Stimulated activated naive CD4-positive, alpha-beta T cell treated with Interleukin-2 at 50 U/mL for 16 hours (primary cell): Measurements from ENCODE around the gene TPBGL.

Experiments
- DNase-seq: peaks from one replicate; lab custom pipeline; 2025; lab: John Stamatoyannopoulos, UW

The TPBGL gene

GRCh38 chr11:75240311-75241035 is at the start of gene TPBGL:
Gene TPBGL (plus strand): TSS chr11:75240774. CDS start chr11:75241050, 276 bp downstream.
- no peak for DNase-seq

- DNase-seq: no peak
Measured at GRCh38 chr11:75191330-75191717, 49.2 kb upstream of the TPBGL start.

- DNase-seq: no peak
Measured at GRCh38 chr11:75193271-75193670, 47.3 kb upstream of the TPBGL start.

- DNase-seq: no peak
Measured at GRCh38 chr11:75193711-75194110, 46.9 kb upstream of the TPBGL start.

- DNase-seq: no peak
Measured at GRCh38 chr11:75194147-75194546, 46.4 kb upstream of the TPBGL start.

GRCh38 chr11:75195167-75195962 is 45.2 kb upstream of the TPBGL start:
- DNase-seq: no peak

GRCh38 chr11:75196426-75196825 is 44.1 kb upstream of the TPBGL start:
- DNase-seq: no peak

GRCh38 chr11:75197512-75198277 is 42.9 kb upstream of the TPBGL start:
- DNase-seq: no peak

- no peak for DNase-seq
Measured at GRCh38 chr11:75198278-75198973, 42.1 kb upstream of the TPBGL start.

- no peak for DNase-seq
Measured at GRCh38 chr11:75199412-75199955, 41.1 kb upstream of the TPBGL start.

- DNase-seq: no peak
Measured at GRCh38 chr11:75200051-75200450, 40.5 kb upstream of the TPBGL start.

GRCh38 chr11:75200531-75200930 is 40.0 kb upstream of the TPBGL start:
- DNase-seq: no peak

GRCh38 chr11:75201771-75202170 is 38.8 kb upstream of the TPBGL start:
- no peak for DNase-seq

- no peak for DNase-seq
Measured at GRCh38 chr11:75202195-75202594, 38.4 kb upstream of the TPBGL start.

- DNase-seq: no peak
Measured at GRCh38 chr11:75203138-75203537, 37.4 kb upstream of the TPBGL start.

- no peak for DNase-seq
Measured at GRCh38 chr11:75203641-75204011, 36.9 kb upstream of the TPBGL start.

- no peak for DNase-seq
Measured at GRCh38 chr11:75204012-75204674, 36.4 kb upstream of the TPBGL start.

GRCh38 chr11:75204685-75205563 is 35.6 kb upstream of the TPBGL start:
- DNase-seq: peak; percentile 82

- no peak for DNase-seq
Measured at GRCh38 chr11:75205564-75206020, 35.0 kb upstream of the TPBGL start.

- DNase-seq: no peak
Measured at GRCh38 chr11:75208446-75208845, 32.1 kb upstream of the TPBGL start.
